Smooth muscle cell (in vitro differentiated cells): ENCODE data around the gene PCDHB9. TPM values are rescaled to one million over a fixed set of nuclear protein-coding genes. Genes with fewer than 3 reads are reported as not detected.
"Not testable (repeated sequence)": the region's sequence is repeated elsewhere in the genome, so short reads cannot be mapped to it uniquely, and the experiment has no call there.

Experiments
- DNase-seq: peaks from one replicate; lab custom pipeline; 2025; ENCODE audit not compliant: unreplicated experiment; lab: John Stamatoyannopoulos, UW
- H2AFZ ChIP-seq: fragments of 200-600 bp; sonication (generic); 2 replicates; pipeline ENCODE4 v1.6.0; 2016; ENCODE audit warnings: antibody characterized with exemption, low read depth, mild to moderate bottlenecking
- H3F3A ChIP-seq: fragments of 200-600 bp; sonication (generic); 2 replicates; pipeline ENCODE4 v1.6.0; 2017; ENCODE audit warnings: antibody characterized with exemption, low read depth
- H3K27ac ChIP-seq: fragments of 200-600 bp; sonication (generic); 2 replicates; pipeline ENCODE4 v1.5.1; 2016; ENCODE audit warnings: low read depth, mild to moderate bottlenecking
- H3K27me3 ChIP-seq: fragments of 200-600 bp; sonication (generic); 2 replicates; pipeline ENCODE4 v1.6.1; 2016; ENCODE audit warnings: low read depth, mild to moderate bottlenecking
- H3K36me3 ChIP-seq: fragments of 200-600 bp; sonication (generic); 2 replicates; pipeline ENCODE4 v1.5.1; 2016; ENCODE audit warnings: low read depth
- H3K4me1 ChIP-seq: fragments of 200-600 bp; sonication (generic); 2 replicates; pipeline ENCODE4 v1.5.1; 2016; ENCODE audit warnings: low read depth
- H3K4me2 ChIP-seq: fragments of 200-600 bp; sonication (generic); 2 replicates; pipeline ENCODE4 v1.6.0; 2016; ENCODE audit warnings: mild to moderate bottlenecking
- H3K4me3 ChIP-seq: fragments of 200-600 bp; sonication (generic); 2 replicates; pipeline ENCODE4 v1.5.1; 2016; ENCODE audit warnings: mild to moderate bottlenecking
- H3K79me2 ChIP-seq: fragments of 200-600 bp; sonication (generic); 2 replicates; pipeline ENCODE4 v1.6.0; 2016; ENCODE audit warnings: low read depth, mild to moderate bottlenecking
- H3K9ac ChIP-seq: fragments of 200-600 bp; sonication (generic); 2 replicates; pipeline ENCODE4 v1.6.0; 2016; ENCODE audit warnings: low read depth
- H3K9me3 ChIP-seq: fragments of 200-600 bp; sonication (generic); replicated peaks from 2 replicates; pipeline ENCODE4 v1.5.1; 2016; ENCODE audit warnings: low read depth
- H4K20me1 ChIP-seq: fragments of 200-600 bp; sonication (generic); 2 replicates; pipeline ENCODE4 v1.6.0; 2016; ENCODE audit warnings: low read depth
- CTCF ChIP-seq: fragments of 200-600 bp; sonication (generic); IDR thresholded peaks from 2 replicates; pipeline ENCODE4 v1.5.1; 2017; ENCODE audit warnings: borderline replicate concordance, mild to moderate bottlenecking, antibody characterized with exemption; ENCODE audit not compliant: insufficient read depth, poor library complexity, severe bottlenecking
- WGBS: methylation state at CpG from one replicate; pipeline ENCODE4 v1.1.7; 2016; ENCODE audit warnings: low lambda C conversion rate; 5-methylcytosine and 5-hydroxymethylcytosine counted together
- polyA plus RNA-seq: library from polyadenylated mRNA; unstranded; fragments of >200 nt; fragmentation: Nextera tagmentation; extraction: Ambion mirVana; gene quantifications from 2 replicates; pipeline ENCODE4 v1.2.1, GENCODE V29; 2016
- total RNA-seq: library from RNA; depleted of rRNA; stranded (reverse); fragments of >200 nt; gene quantifications from 2 replicates; pipeline ENCODE4 v1.2.3, GENCODE V29; 2014

The PCDHB9 gene
- total and polyA plus RNA-seq, 2 experiments from 2014 or later: 2.2 to 4.1 TPM

DNA sequence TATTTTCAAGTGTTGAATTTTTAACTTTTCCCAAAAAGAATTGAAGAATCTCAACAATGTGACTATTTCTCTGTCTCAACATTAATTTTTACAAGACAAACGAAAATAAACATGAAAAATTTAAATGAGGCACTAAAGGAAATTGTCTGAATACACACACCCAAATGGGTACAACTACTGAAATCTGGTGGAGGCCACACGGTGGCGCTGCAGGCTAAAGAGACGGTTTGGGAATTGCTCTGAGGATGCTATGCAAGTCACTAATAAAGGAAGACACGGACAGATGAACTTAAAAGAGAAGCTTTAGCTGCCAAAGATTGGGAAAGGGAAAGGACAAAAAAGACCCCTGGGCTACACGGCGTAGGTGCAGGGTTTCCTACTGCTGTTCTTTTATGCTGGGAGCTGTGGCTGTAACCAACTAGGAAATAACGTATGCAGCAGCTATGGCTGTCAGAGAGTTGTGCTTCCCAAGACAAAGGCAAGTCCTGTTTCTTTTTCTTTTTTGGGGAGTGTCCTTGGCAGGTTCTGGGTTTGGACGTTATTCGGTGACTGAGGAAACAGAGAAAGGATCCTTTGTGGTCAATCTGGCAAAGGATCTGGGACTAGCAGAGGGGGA is 5.3 kb downstream of the PCDHB9 start, which contains the start of gene PCDHB10:
PCDHB10 (plus strand) TSS at position 244 of the 616 bp plus-strand sequence; CDS start at position 444, 200 bp downstream.
- H3K9ac ChIP-seq: no peak within 1 kb of the TSS
- H2AFZ ChIP-seq: no peak within 1 kb of the TSS
- H3K4me3 ChIP-seq: peak within 1 kb of the TSS; percentile 26
- no peaks in the 10 kb centered on the region for H3K4me1 ChIP-seq
- TF ChIP-seq CTCF: peak; percentile 41
- no peak within 1 kb of the TSS for H3K27ac ChIP-seq
- H3K27me3 ChIP-seq: no peaks in the 10 kb centered on the region
- 23% methylated on average over 10 of the region's 10 CpGs for WGBS
- H3K79me2 ChIP-seq: no peaks in the 10 kb centered on the region
- H4K20me1 ChIP-seq: no peaks in the 10 kb centered on the region
- H3K4me2 ChIP-seq: no peak within 1 kb of the TSS
- H3K9me3 ChIP-seq: peaks cover 6% of the 10 kb centered on the region
- no peak for DNase-seq
- H3K36me3 ChIP-seq: no peaks in the 10 kb centered on the region
- no peaks in the 10 kb centered on the region for H3F3A ChIP-seq

- H3K79me2 ChIP-seq, H3F3A ChIP-seq, H4K20me1 ChIP-seq, H3K27me3 ChIP-seq, H3K27ac ChIP-seq, H3K4me3 ChIP-seq, H3K4me2 ChIP-seq, H3K4me1 ChIP-seq, H3K9ac ChIP-seq, H3K36me3 ChIP-seq, H3K9me3 ChIP-seq, H2AFZ ChIP-seq, DNase-seq: not testable (repeated sequence)
- WGBS: 98% methylated on average over 14 of the region's 37 CpGs
These were observed 7.4 kb downstream of the PCDHB9 start for GRCh38 chr5:141194332-141194731.

DNA sequence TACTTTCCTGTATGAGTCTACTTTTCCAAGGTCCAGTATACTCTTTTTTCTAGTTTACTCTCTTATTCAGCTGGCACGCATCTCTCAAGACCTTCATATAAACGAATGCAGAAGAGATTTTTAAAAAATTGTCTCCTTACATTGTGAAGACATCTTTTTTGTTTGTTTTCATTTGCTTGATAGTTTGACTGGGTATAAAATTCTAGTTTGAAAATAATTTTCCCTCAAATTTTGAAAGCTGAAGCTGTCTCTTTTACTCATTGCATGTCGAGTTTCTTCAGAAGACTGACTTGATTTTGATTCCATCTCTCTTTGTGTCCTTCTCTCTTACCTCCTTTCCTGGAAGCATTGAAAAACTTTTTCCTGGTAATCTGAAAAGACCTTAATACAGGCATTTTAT is 9.4 kb downstream of the PCDHB9 start:
- Histone ChIP-seq H3K36me3 (no peaks in the 10 kb centered on the region), H3K27ac (no peak overlapping the region), H3K9ac (no peak overlapping the region), H3K4me1 (no peaks in the 10 kb centered on the region), H2AFZ (no peak overlapping the region), H3K27me3 (peaks cover 5% of the 10 kb centered on the region), H3K9me3 (peaks cover 6% of the 10 kb centered on the region), H3F3A (no peaks in the 10 kb centered on the region), H4K20me1 (no peaks in the 10 kb centered on the region), H3K4me3 (no peak overlapping the region), H3K79me2 (no peaks in the 10 kb centered on the region), H3K4me2 (no peak overlapping the region)
- no peak for DNase-seq
- 84% methylated on average over 3 of the region's 3 CpGs for WGBS
- no peak for TF ChIP-seq CTCF

DNA sequence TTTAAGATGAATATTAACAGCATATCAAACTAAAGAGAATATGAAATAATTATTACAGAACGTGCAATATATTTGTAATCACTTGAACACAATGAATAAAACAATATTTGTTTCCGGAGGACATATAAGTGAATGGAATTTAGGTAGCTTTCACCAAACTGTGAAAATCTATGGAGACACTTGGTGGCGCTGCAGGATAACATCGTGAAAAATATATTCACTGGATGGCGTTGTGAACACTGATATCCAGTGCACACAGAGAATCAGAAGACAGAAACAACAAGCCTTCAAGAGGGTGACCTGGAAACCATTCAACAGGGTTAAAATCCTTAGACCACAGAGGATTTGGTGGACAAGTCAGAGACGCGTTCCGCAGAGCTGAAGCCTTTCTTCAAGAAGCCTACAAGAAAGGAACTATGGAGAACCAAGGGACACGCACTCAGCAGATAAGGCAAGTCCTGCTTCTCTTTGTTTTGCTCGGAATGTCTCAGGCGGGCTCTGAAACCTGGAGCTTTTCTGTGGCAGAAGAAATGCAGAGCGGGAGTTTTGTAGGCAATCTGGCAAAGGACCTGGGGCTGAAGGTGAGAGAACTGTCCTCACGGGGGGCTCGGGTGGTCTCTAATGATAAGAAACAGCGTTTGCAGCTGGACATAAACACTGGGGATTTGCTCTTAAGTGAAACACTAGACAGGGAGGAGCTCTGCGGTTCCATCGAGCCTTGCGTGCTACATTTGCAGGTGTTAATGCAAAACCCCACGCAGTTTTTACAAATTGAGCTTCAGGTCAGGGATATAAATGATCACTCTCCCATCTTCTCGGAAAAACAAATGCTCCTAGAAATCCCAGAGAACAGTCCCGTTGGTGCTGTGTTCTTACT is 12.6 kb downstream of the PCDHB9 start, which contains the start of gene PCDHB11:
PCDHB11 (plus strand) TSS at position 269 of the 877 bp plus-strand sequence; CDS start at position 417, 148 bp downstream.
- Histone ChIP-seq H3K79me2 (no peaks in the 10 kb centered on the region), H3F3A (no peaks in the 10 kb centered on the region), H3K27me3 (peaks cover 5% of the 10 kb centered on the region), H3K4me1 (no peaks in the 10 kb centered on the region), H3K4me2 (no peak within 1 kb of the TSS), H3K36me3 (no peaks in the 10 kb centered on the region), H4K20me1 (no peaks in the 10 kb centered on the region), H3K9ac (no peak within 1 kb of the TSS), H3K9me3 (peaks cover 6% of the 10 kb centered on the region), H2AFZ (no peak within 1 kb of the TSS), H3K27ac (no peak within 1 kb of the TSS), H3K4me3 (no peak within 1 kb of the TSS)
- no peak for DNase-seq
- WGBS: 67% methylated on average over 21 of the region's 21 CpGs
- no peak for TF ChIP-seq CTCF

GRCh38 chr5:141201126-141201525 is 14.2 kb downstream of the PCDHB9 start:
- H3K27me3 ChIP-seq, H3K4me2 ChIP-seq, H3K4me1 ChIP-seq, H3K36me3 ChIP-seq, H3K4me3 ChIP-seq, H3K27ac ChIP-seq, H3K9me3 ChIP-seq, H3K9ac ChIP-seq, DNase-seq, H3K79me2 ChIP-seq, H3F3A ChIP-seq, H4K20me1 ChIP-seq, H2AFZ ChIP-seq: not testable (repeated sequence)
- WGBS: 78% methylated on average over 30 of the region's 38 CpGs

- H4K20me1 ChIP-seq, H3K27me3 ChIP-seq, H3K4me1 ChIP-seq, H2AFZ ChIP-seq, H3K9me3 ChIP-seq, H3K79me2 ChIP-seq, DNase-seq, H3K9ac ChIP-seq, H3K27ac ChIP-seq, H3K4me3 ChIP-seq, H3K4me2 ChIP-seq, H3K36me3 ChIP-seq, H3F3A ChIP-seq: not testable (repeated sequence)
- 60% methylated on average over 33 of the region's 35 CpGs for WGBS
These were observed 14.7 kb downstream of the PCDHB9 start for GRCh38 chr5:141201646-141202045.
